Measurements from ENCODE around the gene RGS10. TPM values are rescaled to one million over a fixed set of nuclear protein-coding genes. Genes with fewer than 3 reads are reported as not detected.
A peak's percentile ranks its signal among the peaks of the same experiment; 100 is the strongest.

RGS10 gene, protein sequence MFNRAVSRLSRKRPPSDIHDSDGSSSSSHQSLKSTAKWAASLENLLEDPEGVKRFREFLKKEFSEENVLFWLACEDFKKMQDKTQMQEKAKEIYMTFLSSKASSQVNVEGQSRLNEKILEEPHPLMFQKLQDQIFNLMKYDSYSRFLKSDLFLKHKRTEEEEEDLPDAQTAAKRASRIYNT
- 10 to 100 TPM in 1 of 2 donors, 1 to 10 TPM in 1; 7.8 to 10.8 TPM for total RNA-seq

DNA sequence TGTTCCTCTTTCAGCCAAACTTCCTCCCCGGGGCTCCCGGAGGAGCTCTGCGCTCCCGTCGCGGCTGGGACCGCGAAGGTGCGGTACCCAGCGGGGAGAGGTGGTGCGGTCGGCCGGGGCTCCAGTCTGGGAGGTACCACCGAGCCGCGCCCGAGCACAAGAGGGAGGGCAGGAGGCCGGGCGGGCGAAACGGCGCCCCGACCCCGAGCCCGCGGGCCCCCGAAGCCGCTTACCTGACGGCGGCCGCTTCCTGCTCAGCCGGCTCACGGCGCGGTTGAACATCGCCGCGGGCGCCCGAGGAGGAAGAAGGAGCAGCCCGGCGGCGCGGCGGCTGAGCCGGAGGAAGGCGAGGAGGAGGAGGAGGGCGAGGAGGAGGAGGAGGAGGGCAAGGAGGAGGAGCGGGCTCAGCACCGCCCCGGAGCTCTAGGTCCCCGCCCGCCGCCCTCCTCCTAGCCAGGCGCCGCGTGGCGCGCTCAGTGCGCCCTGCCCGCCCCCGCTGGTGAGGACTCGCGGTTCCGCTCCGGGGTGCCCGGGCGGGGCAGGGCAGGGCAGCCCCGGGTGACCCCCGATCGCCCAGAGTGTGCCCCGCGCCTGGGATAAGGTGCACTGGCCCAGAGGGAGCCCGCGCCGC, at the start of gene RGS10:
RGS10 (minus strand) TSS at position 363 of the 631 bp plus-strand sequence; CDS start at position 282, 81 bp downstream.
- H3K4me3 ChIP-seq, result peak within 1 kb of the TSS; percentile 51 to 67
- H3K36me3 ChIP-seq, result no peaks in the 10 kb centered on the region
- no peaks in the 10 kb centered on the region for H3K27me3 ChIP-seq
- H3K27ac ChIP-seq, result peak within 1 kb of the TSS; percentile 46 to 70
- TF ChIP-seq, protein P1, sequence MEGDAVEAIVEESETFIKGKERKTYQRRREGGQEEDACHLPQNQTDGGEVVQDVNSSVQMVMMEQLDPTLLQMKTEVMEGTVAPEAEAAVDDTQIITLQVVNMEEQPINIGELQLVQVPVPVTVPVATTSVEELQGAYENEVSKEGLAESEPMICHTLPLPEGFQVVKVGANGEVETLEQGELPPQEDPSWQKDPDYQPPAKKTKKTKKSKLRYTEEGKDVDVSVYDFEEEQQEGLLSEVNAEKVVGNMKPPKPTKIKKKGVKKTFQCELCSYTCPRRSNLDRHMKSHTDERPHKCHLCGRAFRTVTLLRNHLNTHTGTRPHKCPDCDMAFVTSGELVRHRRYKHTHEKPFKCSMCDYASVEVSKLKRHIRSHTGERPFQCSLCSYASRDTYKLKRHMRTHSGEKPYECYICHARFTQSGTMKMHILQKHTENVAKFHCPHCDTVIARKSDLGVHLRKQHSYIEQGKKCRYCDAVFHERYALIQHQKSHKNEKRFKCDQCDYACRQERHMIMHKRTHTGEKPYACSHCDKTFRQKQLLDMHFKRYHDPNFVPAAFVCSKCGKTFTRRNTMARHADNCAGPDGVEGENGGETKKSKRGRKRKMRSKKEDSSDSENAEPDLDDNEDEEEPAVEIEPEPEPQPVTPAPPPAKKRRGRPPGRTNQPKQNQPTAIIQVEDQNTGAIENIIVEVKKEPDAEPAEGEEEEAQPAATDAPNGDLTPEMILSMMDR (IDR thresholded peaks at IDR 0.05), result no peak
- H3K9me3 ChIP-seq, result no peaks in the 10 kb centered on the region
- no peak for DNase-seq (ENCODE audit: low spot score)
- peaks cover 0 to 12% of the 10 kb centered on the region in 2 donors for H3K4me1 ChIP-seq

DNA sequence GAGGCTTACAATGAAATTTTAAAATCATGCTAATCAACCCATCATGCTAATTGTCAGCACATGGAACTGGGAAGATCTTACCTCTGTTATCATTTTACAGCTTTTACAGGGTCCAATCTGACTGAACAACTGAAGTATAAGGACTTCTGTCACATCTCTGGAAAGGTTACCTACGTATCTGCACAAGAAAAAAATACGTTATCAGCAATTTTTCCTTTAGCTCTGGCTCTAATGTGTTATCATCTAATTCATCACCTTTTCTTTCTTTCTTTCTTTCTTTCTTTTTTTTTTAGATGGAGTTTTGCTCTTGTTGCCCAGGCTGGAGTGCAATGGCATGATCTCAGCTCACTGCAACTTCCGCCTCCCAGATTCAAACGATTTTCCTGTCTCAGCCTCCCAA, 45.6 kb upstream of the RGS10 start:
- Histone ChIP-seq H3K4me1 (peaks cover 0 to 28% of the 10 kb centered on the region in 2 donors), H3K27me3 (no peaks in the 10 kb centered on the region), H3K9me3 (no peaks in the 10 kb centered on the region), H3K27ac (no peak overlapping the region), H3K36me3 (peaks cover 15% of the 10 kb centered on the region), H3K4me3 (no peak overlapping the region)
- no peak for DNase-seq (ENCODE audit: low spot score)
- TF ChIP-seq, protein P1 (IDR thresholded peaks at IDR 0.05), result no peak

DNA sequence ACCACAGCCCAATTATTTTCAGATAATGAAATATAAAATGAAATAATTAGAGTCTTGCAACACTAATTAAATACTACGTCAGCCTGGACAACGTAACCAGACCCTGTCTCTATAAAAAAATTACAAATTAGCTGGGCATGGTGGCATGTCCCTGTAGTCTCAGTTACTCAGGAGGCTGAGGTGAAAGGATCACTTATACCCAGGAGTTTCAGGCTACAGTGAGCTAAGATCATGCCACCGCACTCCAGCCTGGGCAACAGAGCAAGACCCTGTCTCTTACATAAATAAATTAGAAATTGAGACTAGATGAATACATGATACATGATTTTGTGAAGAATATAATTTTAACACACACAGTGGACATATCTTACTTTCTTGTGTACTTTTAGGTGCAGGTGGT, 35.8 kb upstream of the RGS10 start:
- DNase-seq (ENCODE audit: low spot score), result no peak
- peaks cover 67% of the 10 kb centered on the region for H3K36me3 ChIP-seq
- H3K9me3 ChIP-seq, result no peaks in the 10 kb centered on the region
- TF ChIP-seq, protein P1 (IDR thresholded peaks at IDR 0.05), result no peak
- H3K4me1 ChIP-seq, result peaks cover 0 to 12% of the 10 kb centered on the region in 2 donors
- no peaks in the 10 kb centered on the region for H3K27me3 ChIP-seq
- no peak overlapping the region for H3K27ac ChIP-seq
- H3K4me3 ChIP-seq, result no peak overlapping the region

DNA sequence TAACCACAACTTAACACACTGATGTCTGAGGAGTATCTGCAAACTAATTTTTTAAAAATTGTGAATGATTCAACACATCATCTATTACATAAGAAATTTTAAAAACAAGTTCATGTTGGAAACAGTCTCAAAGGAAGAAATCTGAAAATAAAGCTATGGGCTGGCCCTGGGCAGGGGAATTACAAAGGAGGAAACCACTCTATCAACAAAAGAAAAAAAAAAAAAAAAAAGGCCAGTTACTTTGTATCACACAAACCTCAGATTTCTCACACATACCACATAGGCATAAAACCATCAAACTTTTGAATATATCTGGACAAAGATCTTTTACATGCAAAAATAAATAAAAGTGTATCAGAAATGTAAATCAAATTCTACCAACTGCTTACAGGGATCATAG, 33.5 kb upstream of the RGS10 start:
- TF ChIP-seq, protein P1 (IDR thresholded peaks at IDR 0.05), result no peak
- no peak for DNase-seq (ENCODE audit: low spot score)
- H3K9me3 ChIP-seq, result no peaks in the 10 kb centered on the region
- peaks cover 0 to 4% of the 10 kb centered on the region in 2 donors for H3K4me1 ChIP-seq
- no peak overlapping the region for H3K27ac ChIP-seq
- H3K27me3 ChIP-seq, result no peaks in the 10 kb centered on the region
- peaks cover 64% of the 10 kb centered on the region for H3K36me3 ChIP-seq
- H3K4me3 ChIP-seq, result no peak overlapping the region

DNA sequence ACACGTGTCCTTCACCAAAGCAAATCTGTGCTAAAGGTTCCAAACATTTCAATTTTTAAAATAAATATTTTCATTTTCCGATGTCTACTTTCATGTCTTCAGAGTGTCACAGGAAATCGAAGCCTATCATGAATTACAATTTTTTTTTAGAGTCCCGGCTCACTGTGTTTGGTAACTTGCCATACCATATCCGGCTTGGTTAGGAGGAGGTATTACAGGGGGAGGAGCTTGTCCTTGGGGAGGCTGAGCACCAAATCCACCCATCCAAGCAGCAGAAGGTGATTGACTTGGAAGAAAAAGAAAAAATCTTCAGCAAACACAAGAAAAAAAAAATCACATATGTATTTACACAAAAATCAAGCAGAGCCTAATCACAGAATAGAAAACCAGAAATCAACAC, 33.0 kb upstream of the RGS10 start:
- DNase-seq (ENCODE audit: low spot score), result no peak
- no peaks in the 10 kb centered on the region for H3K9me3 ChIP-seq
- peaks cover 0 to 4% of the 10 kb centered on the region in 2 donors for H3K4me1 ChIP-seq
- H3K4me3 ChIP-seq, result no peak overlapping the region
- H3K27me3 ChIP-seq, result no peaks in the 10 kb centered on the region
- TF ChIP-seq, protein P1 (IDR thresholded peaks at IDR 0.05), result no peak
- peaks cover 64% of the 10 kb centered on the region for H3K36me3 ChIP-seq
- no peak overlapping the region for H3K27ac ChIP-seq

Measured in right atrium auricular region (tissue), 2 donors.